ENCODE data around the gene RAI1.
A peak's percentile ranks its signal among the peaks of the same experiment; 100 is the strongest.

RAI1 gene

GRCh38 chr17:17847118-17847689 lies 165.9 kb downstream of the RAI1 start:
- Histone ChIP-seq H3K9me3 (ENCODE audit: control insufficient read depth, low read length) (no peaks in the 10 kb centered on the region), H3K9ac (no peak overlapping the region), H3K4me2 (ENCODE audit: low read length) (no peak overlapping the region), H3K36me3 (ENCODE audit: control insufficient read depth, insufficient read depth, low read length) (no peaks in the 10 kb centered on the region), H2AFZ (no peak overlapping the region), H3K4me3 (ENCODE audit: low read depth, low read length) (no peak overlapping the region), H3K27ac (no peak overlapping the region), H3K79me2 (no peaks in the 10 kb centered on the region), H3K27me3 (ENCODE audit: control insufficient read depth, insufficient read depth, low read length) (no peaks in the 10 kb centered on the region), H3K4me1 (no peaks in the 10 kb centered on the region)
- no peak for TF ChIP-seq CTCF (IDR thresholded peaks at IDR 0.05)

- Histone ChIP-seq H3K27me3 (ENCODE audit: control insufficient read depth, insufficient read depth, low read length) (no peaks in the 10 kb centered on the region), H3K9ac (no peak overlapping the region), H3K79me2 (no peaks in the 10 kb centered on the region), H3K4me2 (ENCODE audit: low read length) (no peak overlapping the region), H3K36me3 (ENCODE audit: control insufficient read depth, insufficient read depth, low read length) (no peaks in the 10 kb centered on the region), H3K27ac (no peak overlapping the region), H3K4me3 (ENCODE audit: low read depth, low read length) (no peak overlapping the region), H3K9me3 (ENCODE audit: control insufficient read depth, low read length) (no peaks in the 10 kb centered on the region), H3K4me1 (no peaks in the 10 kb centered on the region), H2AFZ (no peak overlapping the region)
- no peak for TF ChIP-seq CTCF (IDR thresholded peaks at IDR 0.05)
Observed at GRCh38 chr17:17847726-17848125, 166.5 kb downstream of the RAI1 start.

GRCh38 chr17:17848311-17849082 lies 167.2 kb downstream of the RAI1 start:
- Histone ChIP-seq H3K27me3 (ENCODE audit: control insufficient read depth, insufficient read depth, low read length) (no peaks in the 10 kb centered on the region), H3K36me3 (ENCODE audit: control insufficient read depth, insufficient read depth, low read length) (no peaks in the 10 kb centered on the region), H3K4me1 (no peaks in the 10 kb centered on the region), H3K9me3 (ENCODE audit: control insufficient read depth, low read length) (no peaks in the 10 kb centered on the region), H3K9ac (no peak overlapping the region), H2AFZ (no peak overlapping the region), H3K79me2 (no peaks in the 10 kb centered on the region), H3K4me3 (ENCODE audit: low read depth, low read length) (no peak overlapping the region), H3K27ac (no peak overlapping the region), H3K4me2 (ENCODE audit: low read length) (no peak overlapping the region)
- TF ChIP-seq CTCF (IDR thresholded peaks at IDR 0.05) = no peak

- no peak for TF ChIP-seq CTCF (IDR thresholded peaks at IDR 0.05)
- Histone ChIP-seq H3K4me2 (ENCODE audit: low read length) (no peak overlapping the region), H3K36me3 (ENCODE audit: control insufficient read depth, insufficient read depth, low read length) (no peaks in the 10 kb centered on the region), H3K27me3 (ENCODE audit: control insufficient read depth, insufficient read depth, low read length) (no peaks in the 10 kb centered on the region), H3K9me3 (ENCODE audit: control insufficient read depth, low read length) (no peaks in the 10 kb centered on the region), H3K9ac (no peak overlapping the region), H3K27ac (peak overlapping the region; percentile 11), H3K4me1 (no peaks in the 10 kb centered on the region), H3K79me2 (no peaks in the 10 kb centered on the region), H2AFZ (no peak overlapping the region), H3K4me3 (ENCODE audit: low read depth, low read length) (no peak overlapping the region)
Observed at GRCh38 chr17:17849147-17849820, 168.0 kb downstream of the RAI1 start.
